Astrocyte (in vitro differentiated cells and primary cell): ENCODE data around the gene PSD4.

Source experiments
- CTCF ChIP-seq: IDR thresholded peaks from 2 replicates; pipeline ENCODE4 v1.5.1; 2011; ENCODE audit warnings: low read depth, mild to moderate bottlenecking, inconsistent platforms, low read length, moderate library complexity; ENCODE audit not compliant: insufficient read depth
- EZH2 ChIP-seq: IDR thresholded peaks from 2 replicates; pipeline ENCODE4 v1.6.1; 2012; ENCODE audit warnings: mild to moderate bottlenecking, low read length, inconsistent platforms; ENCODE audit not compliant: insufficient read depth

- TF ChIP-seq EZH2 = no peak
- no peak for TF ChIP-seq CTCF
These were observed 71.5 kb downstream of the PSD4 start for GRCh38 chr2:113245276-113245711.
